T-helper 22 cell (primary cell): ENCODE results near the gene SACM1L.
A peak's percentile ranks its signal among the peaks of the same experiment; 100 is the strongest.

Source experiments
- DNase-seq: peaks from one replicate; pipeline ENCODE4 v3.0.0-alpha.2; 2020; ENCODE audit warnings: low read depth

SACM1L gene, protein sequence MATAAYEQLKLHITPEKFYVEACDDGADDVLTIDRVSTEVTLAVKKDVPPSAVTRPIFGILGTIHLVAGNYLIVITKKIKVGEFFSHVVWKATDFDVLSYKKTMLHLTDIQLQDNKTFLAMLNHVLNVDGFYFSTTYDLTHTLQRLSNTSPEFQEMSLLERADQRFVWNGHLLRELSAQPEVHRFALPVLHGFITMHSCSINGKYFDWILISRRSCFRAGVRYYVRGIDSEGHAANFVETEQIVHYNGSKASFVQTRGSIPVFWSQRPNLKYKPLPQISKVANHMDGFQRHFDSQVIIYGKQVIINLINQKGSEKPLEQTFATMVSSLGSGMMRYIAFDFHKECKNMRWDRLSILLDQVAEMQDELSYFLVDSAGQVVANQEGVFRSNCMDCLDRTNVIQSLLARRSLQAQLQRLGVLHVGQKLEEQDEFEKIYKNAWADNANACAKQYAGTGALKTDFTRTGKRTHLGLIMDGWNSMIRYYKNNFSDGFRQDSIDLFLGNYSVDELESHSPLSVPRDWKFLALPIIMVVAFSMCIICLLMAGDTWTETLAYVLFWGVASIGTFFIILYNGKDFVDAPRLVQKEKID

DNA sequence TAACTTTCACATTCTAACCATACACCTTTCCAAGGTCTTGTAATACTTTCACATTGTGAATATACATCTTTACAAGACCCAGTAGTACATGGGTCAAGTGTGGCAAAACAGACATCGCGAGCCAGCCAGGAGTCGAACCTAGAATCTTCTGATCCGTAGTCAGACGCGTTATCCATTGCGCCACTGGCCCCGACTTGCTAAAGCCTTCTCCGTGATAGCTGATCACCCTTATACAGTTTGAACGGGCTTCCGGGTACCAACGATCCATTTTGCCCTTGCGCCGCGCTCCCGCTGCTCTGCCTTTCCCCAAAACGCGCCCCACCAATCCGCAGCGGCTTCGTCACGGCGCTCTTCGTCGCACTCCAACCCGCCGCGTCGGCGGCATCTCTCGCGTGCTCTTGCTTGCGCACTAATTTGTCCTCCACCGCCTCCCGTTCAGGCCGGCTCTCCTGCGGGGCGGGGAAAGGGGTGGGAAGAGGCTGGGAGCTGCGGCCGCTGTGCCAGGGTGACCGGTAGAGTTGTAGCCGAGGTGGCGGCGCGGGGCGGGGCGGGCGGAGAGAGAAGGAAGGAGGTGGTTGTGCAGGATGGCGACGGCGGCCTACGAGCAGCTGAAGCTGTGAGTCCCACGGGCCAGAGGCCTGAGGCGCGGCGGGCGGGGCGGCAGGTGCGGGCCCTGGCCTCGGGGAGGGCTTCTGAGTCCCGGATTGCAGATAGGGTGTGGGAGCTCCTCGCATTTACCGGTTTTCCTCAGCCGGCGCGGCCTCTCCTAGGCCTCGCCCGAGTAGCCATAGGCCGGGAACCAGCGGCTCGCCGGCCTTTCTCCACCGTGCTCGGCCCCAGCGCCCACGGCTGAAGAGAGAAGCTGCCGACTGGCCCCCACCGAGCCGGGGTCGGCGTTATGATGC is at the start of gene SACM1L:
SACM1L (plus strand) TSS at position 515 of the 905 bp plus-strand sequence; CDS start at position 585, 70 bp downstream.
- DNase-seq, result peak; percentile 94

DNA sequence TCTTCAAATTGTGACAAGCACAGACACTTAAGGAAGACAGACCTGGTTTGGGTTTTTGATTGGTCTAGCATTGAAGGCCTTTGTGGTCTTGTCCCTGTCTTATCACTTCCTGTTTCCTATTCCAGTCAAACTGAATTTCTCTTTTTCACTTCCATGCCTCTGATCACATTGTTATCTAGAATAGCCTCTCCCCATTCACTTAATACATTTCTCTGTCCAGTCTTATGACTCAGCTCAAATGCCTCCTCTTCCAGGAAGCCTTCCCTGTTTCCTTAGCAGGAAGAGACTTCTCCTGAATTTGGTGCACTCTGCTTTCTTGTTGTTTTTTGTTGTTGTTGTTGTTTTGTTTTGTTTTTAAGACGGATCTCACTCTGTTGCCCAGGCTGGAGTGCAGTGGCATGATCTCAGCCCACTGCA is 49.1 kb upstream of the SACM1L start:
- no peak for DNase-seq

DNA sequence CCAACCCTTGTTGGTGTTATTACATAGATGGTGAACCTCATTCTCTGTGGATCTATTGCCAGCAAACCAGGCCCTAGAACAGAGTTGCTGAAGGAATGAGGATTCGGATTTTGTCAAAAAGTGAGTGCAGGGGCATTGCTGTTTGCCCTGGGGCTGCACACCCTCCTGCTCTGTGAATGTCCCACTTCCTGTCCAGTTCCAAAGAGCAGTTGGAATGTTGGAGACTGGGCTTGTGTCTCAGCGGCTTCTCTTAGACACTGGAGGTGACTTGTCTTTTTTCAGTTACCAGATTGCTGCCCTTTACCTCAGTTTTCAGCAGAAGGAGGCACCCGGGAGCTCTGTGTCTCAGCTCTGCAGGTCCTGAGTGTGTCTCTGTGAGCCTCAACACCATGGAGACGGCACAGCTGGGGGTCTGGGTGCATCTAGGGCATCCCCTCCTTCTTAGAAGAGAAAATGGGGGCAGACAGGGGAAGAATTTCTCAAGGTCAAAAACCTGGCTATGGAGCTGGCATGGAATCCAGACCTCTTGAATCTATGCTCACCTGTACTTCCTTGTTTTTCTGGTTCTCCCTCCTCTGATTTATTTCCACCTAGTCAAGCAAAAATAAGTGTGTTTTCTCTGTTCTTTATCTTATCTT is 48.4 kb upstream of the SACM1L start:
- no peak for DNase-seq

DNA sequence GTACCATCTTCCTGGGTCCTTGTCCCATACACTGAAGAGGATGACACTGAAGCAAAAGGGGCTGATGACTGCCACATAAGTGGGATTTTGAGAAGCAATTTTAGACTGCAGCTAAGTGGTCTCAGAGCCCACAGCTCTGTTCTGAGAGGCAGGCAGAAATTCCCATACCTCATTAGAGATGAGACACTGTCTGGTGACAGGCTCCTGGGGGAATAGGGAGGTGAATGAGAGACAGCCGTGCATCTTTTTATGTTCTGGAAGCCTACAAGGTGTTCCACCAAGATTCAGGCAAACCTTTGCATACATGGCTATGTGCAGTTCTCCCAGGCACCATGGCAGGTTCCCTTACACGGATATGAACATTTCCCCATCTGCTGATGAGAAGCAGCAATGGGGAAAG is 47.4 kb upstream of the SACM1L start:
- DNase-seq, result no peak

DNA sequence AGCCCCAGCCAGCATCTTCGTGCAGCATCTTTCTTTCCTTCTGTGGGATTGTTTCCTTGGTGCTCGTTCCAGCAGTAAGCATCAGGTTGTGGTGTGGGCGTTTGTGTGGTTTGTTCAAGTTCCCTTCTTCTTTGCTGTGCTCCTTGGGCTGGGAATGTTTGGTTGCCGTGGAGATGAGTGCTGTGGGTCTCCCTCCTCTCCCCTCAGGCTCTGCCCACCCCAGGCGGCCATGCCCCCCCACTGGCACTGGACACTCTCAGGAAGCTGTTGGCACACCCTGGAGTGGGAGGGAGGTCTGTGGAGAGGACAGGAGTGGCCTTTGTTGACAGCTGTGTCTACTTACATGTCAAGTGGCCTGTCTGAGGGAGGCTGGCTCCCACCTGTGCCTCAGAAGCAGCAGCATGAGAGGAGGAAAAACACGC is 46.5 kb upstream of the SACM1L start:
- no peak for DNase-seq

DNA sequence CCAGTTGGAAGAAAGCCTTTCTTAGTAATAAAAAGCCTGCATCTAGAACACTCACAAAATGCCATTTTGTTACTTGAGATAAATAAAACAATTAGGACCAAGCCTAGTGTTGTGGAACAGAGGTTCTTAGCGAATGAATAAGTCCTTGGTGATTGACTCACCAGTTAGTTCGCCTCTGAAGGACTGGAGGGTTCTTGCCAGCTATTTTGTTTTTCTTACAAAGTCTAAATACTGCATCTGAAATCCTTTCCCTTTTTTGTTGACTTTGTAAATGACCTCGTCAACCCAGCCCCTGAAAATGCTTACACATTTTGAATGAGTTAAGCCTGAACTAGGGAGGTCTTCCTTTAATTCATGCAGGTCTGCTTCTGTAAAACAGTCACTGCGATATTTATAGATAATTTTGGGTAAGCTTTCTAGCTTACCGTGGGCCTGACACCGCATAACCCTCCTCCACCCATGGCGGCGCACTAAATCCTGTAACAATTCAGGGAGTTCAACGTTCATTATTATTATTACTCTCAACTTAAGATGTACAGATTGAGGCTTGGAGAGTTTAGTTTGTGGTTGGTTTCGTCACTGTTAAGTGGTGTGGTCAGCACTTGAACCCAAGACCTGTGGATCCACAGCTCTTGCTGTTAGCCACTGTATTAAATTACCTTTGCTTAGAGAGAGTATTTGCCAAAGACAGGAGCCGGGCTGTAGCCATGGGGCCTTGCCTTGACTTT is 45.0 kb upstream of the SACM1L start:
- no peak for DNase-seq

DNA sequence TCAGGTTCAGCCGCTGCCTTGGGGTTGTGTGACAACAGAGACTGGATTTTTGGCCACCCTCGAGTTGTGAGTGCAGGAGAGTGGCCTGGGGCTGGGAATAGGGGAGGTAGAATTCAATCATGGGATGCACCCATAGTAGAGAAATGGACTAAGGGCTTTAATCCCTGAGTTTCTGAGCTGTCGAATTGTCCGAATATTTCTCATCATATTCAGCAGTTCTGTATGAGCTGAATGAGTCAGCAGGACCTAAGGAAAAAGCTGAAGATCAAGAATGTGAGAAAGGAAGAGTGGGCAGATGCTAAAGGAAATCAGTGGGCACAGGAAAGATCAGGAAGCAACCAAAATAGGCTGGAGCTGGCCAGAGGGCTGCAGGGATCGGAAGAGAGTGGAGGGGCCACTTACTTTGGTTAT is 44.4 kb upstream of the SACM1L start:
- DNase-seq, result no peak

DNA sequence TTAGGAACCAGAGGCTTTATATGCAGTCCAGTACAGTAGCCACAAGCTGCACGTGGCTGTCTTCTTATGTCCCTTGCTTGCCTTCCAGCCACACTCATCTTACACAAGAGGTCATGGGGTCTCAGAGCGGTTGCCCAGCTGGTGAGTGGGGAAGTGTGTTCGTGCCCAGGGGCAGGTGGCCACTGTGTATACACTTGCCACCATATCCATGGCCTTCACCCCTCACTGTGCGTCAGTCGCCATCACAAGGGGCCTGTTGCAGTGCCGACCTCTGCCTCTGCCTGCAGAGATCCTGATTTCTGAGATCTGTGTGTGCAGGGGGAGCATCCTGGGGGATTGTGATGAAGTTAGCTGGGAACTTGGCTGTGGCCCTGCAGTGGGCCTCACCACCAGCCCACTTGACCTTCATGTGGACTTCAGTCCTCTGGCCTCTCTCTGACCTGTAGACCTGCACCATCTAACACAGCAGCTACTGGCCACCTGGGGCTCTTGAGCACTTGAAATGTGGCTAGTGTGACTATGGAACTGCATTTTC is 43.1 kb upstream of the SACM1L start:
- DNase-seq, result no peak

DNA sequence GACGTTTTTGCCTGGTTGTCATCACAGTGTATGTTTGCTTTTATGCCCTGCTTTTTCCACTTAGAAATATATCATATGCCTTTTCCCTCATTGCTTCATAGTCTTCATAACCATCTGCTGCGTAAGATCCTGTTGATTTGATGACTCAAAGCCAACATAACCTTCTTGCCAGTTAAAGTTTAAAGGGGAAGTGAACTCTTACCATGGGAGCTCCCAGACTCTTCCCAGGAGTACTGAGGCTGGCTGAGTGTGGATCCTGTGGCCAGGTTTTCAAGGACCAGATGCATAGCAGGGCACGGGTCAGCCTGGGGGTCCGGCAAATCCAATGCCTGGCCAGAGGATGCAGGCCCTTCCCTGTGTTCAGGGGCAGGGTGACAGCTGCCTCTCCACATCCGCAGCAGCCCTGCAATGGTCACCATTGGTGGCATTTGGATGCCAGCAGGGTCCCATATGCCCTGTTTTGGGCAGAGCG is 42.0 kb upstream of the SACM1L start:
- DNase-seq, result no peak

DNA sequence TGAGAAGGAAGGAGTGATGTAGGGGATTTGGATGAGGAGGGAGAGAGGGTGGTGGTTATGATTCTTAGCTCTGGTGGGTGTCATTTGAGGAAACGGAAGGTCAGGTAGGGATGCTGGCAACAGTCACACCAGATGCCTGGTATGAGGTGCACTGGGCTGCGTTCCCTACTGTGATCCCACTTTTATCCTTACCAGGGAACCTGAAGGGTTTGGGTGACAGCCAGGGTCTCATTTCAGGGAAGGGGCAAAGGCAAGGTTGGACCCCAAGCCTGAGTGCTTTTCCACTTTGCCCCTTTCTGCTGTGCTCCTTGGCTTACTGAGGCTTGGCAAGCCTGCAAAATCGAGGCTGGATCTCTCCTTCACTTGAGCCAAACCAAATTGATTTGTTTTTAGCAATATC is 36.0 kb upstream of the SACM1L start:
- no peak for DNase-seq

DNA sequence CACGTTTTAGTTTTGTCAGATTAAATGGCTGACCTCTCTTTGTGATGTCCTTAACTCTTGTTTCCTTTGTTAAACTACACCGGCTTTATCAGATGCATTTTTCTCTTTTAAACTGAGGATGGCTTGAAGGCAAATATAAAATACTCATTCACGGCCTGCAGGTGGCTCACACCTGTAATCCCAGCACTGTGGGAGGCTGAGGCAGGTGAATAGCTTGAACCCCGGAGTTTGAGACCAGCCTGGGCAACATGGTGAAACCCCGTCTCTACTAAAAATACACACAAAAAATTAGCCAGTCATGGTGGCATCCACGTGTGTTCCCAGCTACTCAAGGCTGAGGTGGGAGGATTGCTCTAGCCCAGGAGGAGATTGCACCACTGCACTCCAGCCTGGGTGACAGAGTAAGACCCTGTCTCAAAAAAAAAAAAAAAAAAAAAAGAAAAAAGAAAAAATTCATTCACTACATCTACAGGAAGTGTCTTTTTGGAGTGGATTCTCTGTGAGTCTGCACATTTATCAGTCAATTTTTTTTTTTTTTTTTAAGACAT is 34.7 kb upstream of the SACM1L start:
- no peak for DNase-seq

DNA sequence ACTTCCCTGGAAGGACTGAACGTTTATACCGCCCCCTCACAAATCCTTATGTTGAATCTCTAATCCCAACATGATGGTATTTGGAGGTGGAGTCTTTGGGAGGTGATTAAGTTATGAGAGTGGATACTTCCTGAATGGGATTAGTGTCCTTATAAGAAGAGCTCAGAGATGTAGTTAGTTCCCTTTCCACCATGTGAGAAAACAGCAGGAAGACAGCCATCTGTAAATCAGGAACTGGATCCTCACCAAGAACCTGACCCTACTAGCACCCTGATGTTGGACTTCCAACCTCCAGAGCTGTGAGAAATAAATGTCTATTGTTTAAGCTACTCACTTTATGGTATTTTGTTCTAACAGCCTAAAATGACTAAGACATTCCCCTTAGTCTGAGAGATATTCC is 33.3 kb upstream of the SACM1L start:
- DNase-seq, result no peak

DNA sequence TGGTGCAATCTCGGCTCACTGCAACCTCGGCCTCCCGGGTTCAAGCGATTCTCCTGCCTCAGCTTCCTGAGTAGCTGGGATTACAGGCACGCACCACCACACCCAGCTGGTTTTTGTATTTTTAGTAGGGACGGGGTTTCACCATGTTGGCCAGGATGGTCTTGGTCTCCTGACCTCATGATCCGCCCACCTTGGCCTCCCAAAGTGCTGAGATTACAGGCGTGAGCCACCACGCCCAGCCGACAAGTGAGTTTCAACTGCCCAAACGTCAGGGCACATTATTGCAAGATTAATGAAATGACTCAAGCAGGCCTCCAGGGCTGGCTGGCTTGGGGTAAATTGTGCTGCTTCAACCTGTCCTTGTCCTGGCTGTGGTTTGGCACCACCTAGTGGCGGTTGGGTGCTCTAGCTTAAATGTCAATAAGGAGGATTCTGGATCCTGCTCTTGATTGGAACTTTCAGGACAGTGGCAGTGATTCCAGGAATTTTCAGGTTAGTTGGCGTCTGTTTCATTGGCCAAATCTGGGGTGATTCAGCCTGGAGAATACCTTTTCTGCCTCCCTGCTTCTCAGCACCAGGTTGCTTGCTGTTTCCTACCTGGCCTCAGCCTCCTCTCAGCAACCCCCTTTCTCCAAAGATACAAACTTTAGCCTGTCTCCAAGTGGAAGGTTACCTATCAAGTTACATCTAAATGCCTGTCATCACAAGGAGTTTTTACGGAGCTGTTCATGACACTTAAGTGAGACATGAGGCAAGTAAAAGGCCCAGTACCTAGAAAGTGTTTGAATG is 32.4 kb upstream of the SACM1L start:
- peak; percentile 68 for DNase-seq

DNA sequence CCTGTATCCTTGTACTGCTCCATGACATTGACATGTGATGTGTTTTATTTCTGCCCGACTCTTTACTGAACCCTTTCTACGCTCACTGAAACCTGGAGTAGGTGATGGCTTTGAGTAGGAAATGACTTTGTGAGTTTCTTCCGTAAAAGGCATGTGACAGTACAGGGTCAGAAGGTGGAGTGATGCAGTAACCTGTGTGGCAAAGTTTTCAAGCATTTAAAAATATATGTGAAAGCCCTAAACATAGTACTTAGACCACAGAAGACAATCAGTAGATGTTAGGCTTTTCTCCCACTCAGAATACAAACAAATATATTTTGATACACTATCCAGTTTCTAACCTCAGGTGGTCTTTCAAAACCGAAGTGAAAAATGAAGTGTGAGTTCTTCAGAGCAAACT is 31.3 kb upstream of the SACM1L start:
- DNase-seq, result no peak

DNA sequence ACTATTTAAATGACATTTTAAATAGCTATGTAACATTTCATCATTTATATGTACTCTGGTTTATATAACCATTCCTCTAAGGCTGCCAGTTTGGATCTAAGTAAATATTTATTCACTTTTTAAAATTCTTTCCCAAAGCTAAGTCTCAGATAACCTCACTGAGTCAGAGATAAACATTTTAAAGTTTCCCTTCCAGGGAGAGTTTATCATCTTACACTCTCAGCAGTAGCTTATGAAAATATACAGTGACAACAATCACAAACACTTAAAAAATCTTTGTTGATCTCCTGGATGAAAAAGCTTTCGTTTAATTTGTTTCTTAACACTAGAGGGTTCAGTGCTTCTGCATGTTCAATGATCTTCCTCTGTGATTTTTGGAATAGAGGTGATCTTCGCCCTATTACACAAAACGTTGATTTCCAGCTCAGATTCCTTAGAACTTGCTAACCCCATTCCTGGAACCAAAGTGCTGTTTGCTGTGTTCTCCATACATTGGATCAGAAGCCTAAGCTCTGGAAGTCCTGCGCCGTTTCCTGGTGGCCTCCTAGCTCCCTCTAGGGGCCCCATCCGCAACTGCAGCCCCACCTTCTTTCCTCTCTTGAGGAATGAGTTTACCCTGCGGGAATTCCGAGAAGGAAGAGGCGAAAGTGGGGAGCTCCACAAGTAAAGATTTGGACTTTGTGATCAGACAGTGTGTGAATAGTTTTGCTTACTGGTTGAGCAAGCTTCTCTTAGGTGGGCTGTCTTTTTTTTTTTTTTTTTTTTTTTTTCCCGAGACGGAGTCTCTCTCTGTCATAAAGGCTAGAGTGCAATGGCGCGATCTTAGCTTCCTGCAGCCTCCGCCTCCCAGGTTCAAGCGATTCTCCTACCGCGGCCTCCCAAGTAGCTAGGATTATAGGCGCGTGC is 29.3 kb upstream of the SACM1L start:
- no peak for DNase-seq

DNA sequence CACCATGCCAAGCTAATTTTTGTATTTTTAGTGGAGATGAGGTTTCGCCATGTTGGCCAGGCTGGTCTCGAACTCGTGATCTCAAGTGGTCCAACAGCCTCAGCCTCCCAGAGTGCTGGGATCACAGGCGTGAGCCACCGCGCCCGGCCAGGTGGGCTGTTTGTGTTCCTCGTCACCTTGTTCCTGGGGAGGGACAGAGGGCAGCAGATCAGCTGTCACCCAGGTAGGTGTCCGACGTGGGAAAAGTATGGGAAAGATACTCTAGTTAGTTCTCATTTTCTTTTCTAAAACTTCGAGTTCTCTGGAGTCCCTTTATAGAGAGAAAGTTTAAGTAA is 28.7 kb upstream of the SACM1L start:
- no peak for DNase-seq

DNA sequence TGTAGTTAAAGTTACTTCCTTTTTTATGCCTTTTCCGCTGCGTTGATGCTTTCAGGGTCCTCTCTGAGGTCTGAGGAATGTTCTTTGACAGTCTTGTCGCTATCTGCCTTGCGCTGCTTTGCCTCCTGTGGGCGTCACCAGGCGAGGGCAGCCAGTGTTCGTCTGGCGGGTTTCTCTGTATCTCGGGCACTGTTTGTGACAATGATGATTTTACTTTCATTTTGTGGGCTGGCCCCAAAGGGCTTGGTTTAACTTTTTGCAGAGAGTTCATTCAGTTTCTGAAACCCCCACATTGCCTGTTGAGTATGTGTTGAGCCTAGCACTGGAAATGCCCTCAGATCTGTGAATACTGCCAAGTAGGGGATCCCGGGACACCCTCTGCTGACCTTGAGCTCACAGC is 24.6 kb upstream of the SACM1L start:
- DNase-seq, result peak; percentile 38

DNA sequence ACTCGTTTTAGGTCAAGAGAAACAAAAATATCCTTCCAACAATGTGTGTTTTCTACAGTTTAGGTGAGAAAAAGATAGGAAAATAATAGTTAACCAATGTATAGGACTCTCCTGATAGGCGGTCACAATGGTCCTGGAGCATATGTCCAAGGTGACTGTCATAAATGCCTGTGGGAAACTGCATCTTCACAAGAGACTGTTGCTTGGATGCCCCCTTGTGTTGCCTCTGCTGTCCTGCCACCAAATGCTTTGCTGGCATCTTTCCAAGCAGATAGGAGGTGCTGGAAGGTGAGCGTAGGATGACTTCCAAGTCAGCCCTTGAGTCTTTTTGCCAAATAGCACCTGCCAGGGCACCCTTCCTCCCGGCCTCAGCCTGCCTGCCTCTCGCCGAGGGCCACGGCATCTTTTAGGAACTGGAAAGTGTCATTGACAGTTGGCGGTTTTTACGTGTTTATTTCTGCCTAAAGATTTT is 24.1 kb upstream of the SACM1L start:
- peak; percentile 43 for DNase-seq
